HepG2 (cell line): ENCODE measurements around the gene MFF. TPM values are rescaled to one million over a fixed set of nuclear protein-coding genes. Genes with fewer than 3 reads are reported as not detected.

Experiments
- ATAC-seq: fragments of 200-7000 bp; cut with Tn5 transposase; 3 replicates; pipeline ENCODE4 v1.9.1; 2020; ENCODE audit warnings: mild to moderate bottlenecking, moderate library complexity
- BruUV-seq: library from RNA; stranded (reverse); fragments of 400-500 nt; replicated peaks from 2 replicates; lab custom pipeline; 2021; lab: Mats Ljungman, UMichigan
- CTCF ChIA-PET: fragments of 300-600 bp; formaldehyde crosslinking; extraction: SDS; loops from one replicate; lab custom pipeline; 2021; ENCODE audit warnings: low total read pairs, inconsistent platforms, low intra/inter-chr PET ratio; lab: Yijun Ruan, JAX
- POLR2A ChIA-PET: fragments of 350-600 bp; sonication (Branson Sonifier 250); formaldehyde crosslinking; loops from one replicate; lab custom pipeline; 2020; ENCODE audit warnings: antibody characterized with exemption, inconsistent platforms; lab: Yijun Ruan, JAX
- DNase-seq: peaks from one replicate; pipeline ENCODE4 v3.0.0-alpha.2; 2015; ENCODE audit warnings: low spot score
- FAIRE-seq: peaks from 3 replicates; lab custom pipeline; 2011; peaks lifted over from hg19 to GRCh38; lab: Jason Lieb, UNC
- H2AFZ ChIP-seq: one replicate; pipeline ENCODE4 v1.6.1; 2011; ENCODE audit warnings: low read length, inconsistent platforms
- H3K27ac ChIP-seq: fragments of 300-600 bp; 3 replicates; pipeline ENCODE4 v1.8.0; 2011; ENCODE audit warnings: mixed run types, mild to moderate bottlenecking, mixed read lengths, low read length, inconsistent platforms; ENCODE audit not compliant: insufficient read depth; ENCODE audit errors: extremely low read length
- H3K27me3 ChIP-seq, 2 experiments: fragments of 200-600 bp in 1 of 2; 2 replicates in 1 of 2; 3 replicates in 1 of 2; pipeline versions ENCODE4 v1.6.0 to v1.8.0; 2011; ENCODE audit warnings: low read length in 2 of 2, mild to moderate bottlenecking in 2 of 2, moderate library complexity in 2 of 2, inconsistent platforms in 1 of 2; ENCODE audit not compliant: insufficient read depth in 2 of 2, control insufficient read depth in 1 of 2
- H3K36me3 ChIP-seq, 2 experiments: fragments of 200-600 bp in 1 of 2; replicated peaks in 1 of 2; 2 replicates in 1 of 2; 3 replicates in 1 of 2; pipeline versions ENCODE4 v1.5.1 to v1.8.0; 2011; ENCODE audit warnings: low read length in 2 of 2, inconsistent platforms in 1 of 2; ENCODE audit not compliant: insufficient read depth in 2 of 2, control insufficient read depth in 1 of 2
- H3K4me1 ChIP-seq: 2 replicates; pipeline ENCODE4 v1.5.1; 2012; ENCODE audit warnings: low read length, inconsistent platforms; ENCODE audit not compliant: insufficient read depth
- H3K4me2 ChIP-seq: 2 replicates; pipeline ENCODE4 v1.6.0; 2011; ENCODE audit warnings: low read depth, low read length, inconsistent platforms
- H3K4me3 ChIP-seq, 3 experiments: fragments of 200-600 bp in 1 of 3; sonication (generic), shearing (Covaris generic) in 1 of 3; replicated peaks in 1 of 3; 2 replicates each; pipeline ENCODE4 v1.5.1; 2011 to 2016; ENCODE audit warnings: low read length in 3 of 3, inconsistent platforms in 2 of 3, low read depth in 2 of 3, mild to moderate bottlenecking in 2 of 3, control low read depth in 1 of 3, mixed read lengths in 1 of 3; ENCODE audit not compliant: insufficient read depth in 1 of 3
- H3K79me2 ChIP-seq: one replicate; pipeline ENCODE4 v1.6.1; 2011; ENCODE audit warnings: low read length, inconsistent platforms; ENCODE audit not compliant: insufficient read depth
- H3K9ac ChIP-seq: 2 replicates; pipeline ENCODE4 v1.6.0; 2011; ENCODE audit warnings: mild to moderate bottlenecking, low read depth, low read length, inconsistent platforms; ENCODE audit not compliant: insufficient read depth
- H3K9me3 ChIP-seq: 2 replicates; pipeline ENCODE4 v1.5.1; 2012; ENCODE audit warnings: mild to moderate bottlenecking, low read length
- H4K20me1 ChIP-seq: 2 replicates; pipeline ENCODE4 v1.6.0; 2011; ENCODE audit warnings: inconsistent platforms, mild to moderate bottlenecking, low read length, moderate library complexity; ENCODE audit not compliant: insufficient read depth
- ASH2L ChIP-seq: fragments of 300-600, 200-600 bp; sonication (generic); IDR thresholded peaks from 2 replicates; pipeline ENCODE4 v1.7.0; 2017; ENCODE audit warnings: low read depth, mild to moderate bottlenecking, moderate library complexity, mixed read lengths, low read length; ENCODE audit not compliant: insufficient read length
- CBFB ChIP-seq: sonication (generic); formaldehyde crosslinking; IDR thresholded peaks from 2 replicates; pipeline ENCODE4 v1.4.0; 2020; ENCODE audit warnings: missing genetic modification reagents
- HMG20A ChIP-seq: IDR thresholded peaks from 2 replicates; pipeline ENCODE4 v1.6.1; 2016; ENCODE audit warnings: borderline replicate concordance
- JUND ChIP-seq: sonication (generic); formaldehyde crosslinking; IDR thresholded peaks from 2 replicates; pipeline ENCODE4 v1.8.0; 2022; ENCODE audit warnings: mild to moderate bottlenecking, missing genetic modification reagents
- PITX1 ChIP-seq: sonication (generic); formaldehyde crosslinking; IDR thresholded peaks from 2 replicates; pipeline ENCODE4 v1.5.1; 2020; ENCODE audit warnings: mild to moderate bottlenecking, missing genetic modification reagents
- POLR2A ChIP-seq, 2 experiments: IDR thresholded peaks; 2 replicates each; pipeline ENCODE4 v1.6.1; 2011; ENCODE audit warnings: low read depth in 2 of 2, low read length in 2 of 2, mild to moderate bottlenecking in 1 of 2, moderate library complexity in 1 of 2; ENCODE audit not compliant: insufficient read depth in 1 of 2
- SP2 ChIP-seq: sonication (generic); formaldehyde crosslinking; IDR thresholded peaks from 2 replicates; pipeline ENCODE4 v1.5.1; 2020; ENCODE audit warnings: mild to moderate bottlenecking, missing genetic modification reagents
- SUZ12 ChIP-seq: fragments of 150-350 bp; IDR thresholded peaks from 2 replicates; pipeline ENCODE4 v1.6.1; 2014; ENCODE audit warnings: low read depth, low read length
- THYN1 ChIP-seq: sonication (generic); formaldehyde crosslinking; IDR thresholded peaks from 2 replicates; pipeline ENCODE4 v1.8.1; 2023; ENCODE audit warnings: low read depth, mild to moderate bottlenecking, moderate library complexity, missing genetic modification reagents, borderline replicate concordance
- ZNF331 ChIP-seq: sonication (generic); formaldehyde crosslinking; IDR thresholded peaks from 2 replicates; pipeline ENCODE4 v1.4.0; 2020; ENCODE audit warnings: missing genetic modification reagents
- ZNF549 ChIP-seq: sonication (generic); formaldehyde crosslinking; IDR thresholded peaks from 2 replicates; pipeline ENCODE4 v1.5.0; 2020; ENCODE audit warnings: missing genetic modification reagents
- ZNF75D ChIP-seq: sonication (generic); formaldehyde crosslinking; IDR thresholded peaks from 2 replicates; pipeline ENCODE4 v1.8.1; 2023; ENCODE audit warnings: missing genetic modification reagents, mild to moderate bottlenecking, borderline replicate concordance
- WGBS: methylation state at CpG from one replicate; pipeline ENCODE4 v1.1.6; 2017; ENCODE audit warnings: low lambda C conversion rate; 5-methylcytosine and 5-hydroxymethylcytosine counted together
- in situ Hi-C: cut with HindIII; loops from 2 replicates; pipeline ENCODE4 v1.10.0; 2017; ENCODE audit warnings: low pct_unique_long_range_greater_than_20kb; ENCODE audit not compliant: extremely low pct_ligation_motif_present
- intact Hi-C: fragments of 100-400 bp; cut with micrococcal nuclease; formaldehyde crosslinking; loops from one replicate; pipeline ENCODE4 v1.10.0; 2022; ENCODE audit not compliant: unreplicated experiment
- polyA plus RNA-seq, 8 experiments: library from polyadenylated mRNA; depleted of rRNA in 3 of 8; stranded (reverse) in 7 of 8; unstranded in 1 of 8; fragments of >200 nt; fragmentation: Illumina TruSeq in 4 of 8; extraction: Trizol in 4 of 8; gene quantifications; 2 replicates each; pipeline versions ENCODE4 v1.2.1 to v1.2.3, GENCODE V29; 2011 to 2016; ENCODE audit warnings: low read depth in 4 of 8, missing spikeins in 1 of 8, mixed read lengths in 1 of 8; ENCODE audit not compliant: insufficient read depth in 1 of 8
- total RNA-seq, 5 experiments: library from RNA; depleted of rRNA; stranded (reverse); fragments of >200 nt; fragmentation: Illumina TruSeq; extraction: Trizol; gene quantifications; 2 replicates each; pipeline ENCODE4 v1.2.3, GENCODE V29; 2016; ENCODE audit warnings: low read depth in 1 of 5
- TF ChIP-seq, protein P1 (sequence below): sonication (generic); formaldehyde crosslinking; IDR thresholded peaks from 2 replicates; pipeline ENCODE4 v1.4.0; 2020; ENCODE audit warnings: missing genetic modification reagents, mild to moderate bottlenecking, borderline replicate concordance
- TF ChIP-seq, protein P2 (sequence below): IDR thresholded peaks from 2 replicates; pipeline ENCODE4 v1.6.1; 2016; ENCODE audit warnings: missing compliant biosample characterization, missing genetic modification reagents, borderline replicate concordance

Gene MFF
- total and polyA plus RNA-seq, 2 of the 13 experiments (the other 11 are each of a cell fraction or from before 2014, with no cell fraction given): 81.9 to 156 TPM

DNA sequence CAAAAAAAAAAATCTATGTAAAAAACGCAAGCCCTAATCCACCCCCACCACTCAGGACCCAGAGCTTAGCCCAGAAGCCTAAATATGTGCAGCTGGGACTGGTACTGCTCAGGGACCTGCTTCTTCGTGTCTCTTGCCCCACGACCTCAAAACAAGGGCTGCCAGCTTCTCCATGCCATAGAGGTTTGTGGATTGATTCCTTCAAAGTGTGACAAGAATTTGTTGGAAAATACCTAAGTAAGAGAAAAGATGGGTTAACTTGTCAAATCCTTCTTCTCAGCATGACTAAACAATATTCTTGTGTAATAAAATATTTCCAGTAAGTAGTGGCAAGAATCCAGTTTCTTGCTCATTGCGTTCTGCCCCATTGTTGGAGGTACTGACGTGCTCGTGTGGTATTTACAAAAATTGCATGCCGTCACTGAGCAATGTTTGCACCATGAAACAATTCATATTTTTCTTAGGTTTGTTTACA, 63.5 kb downstream of the MFF start:
- CTCF ChIA-PET: no interaction called here
- H2AFZ ChIP-seq: no peak overlapping the region

More for the DNA sequence above, 63.5 kb downstream of the MFF start:
- Histone ChIP-seq H3K27me3 (peaks cover 0 to 12% of the 10 kb centered on the region in 2 experiments; a peak in 2 of 5 replicates), H3K4me1 (peaks cover 4% of the 10 kb centered on the region; the same call in 1 of the 2 replicates), H3K4me2 (peak overlapping the region; percentile 36), H3K79me2 (no peaks in the 10 kb centered on the region), H3K27ac (no peak overlapping the region), H4K20me1 (no peaks in the 10 kb centered on the region), H3K9ac (no peak overlapping the region), H3K36me3 (no peaks in the 10 kb centered on the region), H3K9me3 (no peaks in the 10 kb centered on the region), H3K4me3 (no peak overlapping the region)
- no peak for ATAC-seq
- DNase-seq: no peak
- no TSS peak for BruUV-seq
- in situ Hi-C loops (no loop called here), intact Hi-C loops (no loop called here)
- 15% methylated on average over 7 of the region's 7 CpGs for WGBS
- POLR2A ChIA-PET: no interaction called here
- no peak for FAIRE-seq
- TF ChIP-seq JUND (no peak), SP2 (CRISPR knock-in tag) (no peak), POLR2A (IDR thresholded peaks at IDR 0.05; ENCODE audit: insufficient read depth in 1 of 2, low read depth in 2 of 2, low read length in 2 of 2) (no peak), PITX1 (CRISPR knock-in tag) (no peak), CBFB (CRISPR knock-in tag) (no peak), ZNF549 (CRISPR knock-in tag) (no peak), ASH2L (no peak), SUZ12 (no peak), THYN1 (CRISPR knock-in tag) (no peak), ZNF75D (no peak), HMG20A (CRISPR knock-in tag) (no peak), ZNF331 (CRISPR knock-in tag) (no peak)
- TF ChIP-seq, protein P1, sequence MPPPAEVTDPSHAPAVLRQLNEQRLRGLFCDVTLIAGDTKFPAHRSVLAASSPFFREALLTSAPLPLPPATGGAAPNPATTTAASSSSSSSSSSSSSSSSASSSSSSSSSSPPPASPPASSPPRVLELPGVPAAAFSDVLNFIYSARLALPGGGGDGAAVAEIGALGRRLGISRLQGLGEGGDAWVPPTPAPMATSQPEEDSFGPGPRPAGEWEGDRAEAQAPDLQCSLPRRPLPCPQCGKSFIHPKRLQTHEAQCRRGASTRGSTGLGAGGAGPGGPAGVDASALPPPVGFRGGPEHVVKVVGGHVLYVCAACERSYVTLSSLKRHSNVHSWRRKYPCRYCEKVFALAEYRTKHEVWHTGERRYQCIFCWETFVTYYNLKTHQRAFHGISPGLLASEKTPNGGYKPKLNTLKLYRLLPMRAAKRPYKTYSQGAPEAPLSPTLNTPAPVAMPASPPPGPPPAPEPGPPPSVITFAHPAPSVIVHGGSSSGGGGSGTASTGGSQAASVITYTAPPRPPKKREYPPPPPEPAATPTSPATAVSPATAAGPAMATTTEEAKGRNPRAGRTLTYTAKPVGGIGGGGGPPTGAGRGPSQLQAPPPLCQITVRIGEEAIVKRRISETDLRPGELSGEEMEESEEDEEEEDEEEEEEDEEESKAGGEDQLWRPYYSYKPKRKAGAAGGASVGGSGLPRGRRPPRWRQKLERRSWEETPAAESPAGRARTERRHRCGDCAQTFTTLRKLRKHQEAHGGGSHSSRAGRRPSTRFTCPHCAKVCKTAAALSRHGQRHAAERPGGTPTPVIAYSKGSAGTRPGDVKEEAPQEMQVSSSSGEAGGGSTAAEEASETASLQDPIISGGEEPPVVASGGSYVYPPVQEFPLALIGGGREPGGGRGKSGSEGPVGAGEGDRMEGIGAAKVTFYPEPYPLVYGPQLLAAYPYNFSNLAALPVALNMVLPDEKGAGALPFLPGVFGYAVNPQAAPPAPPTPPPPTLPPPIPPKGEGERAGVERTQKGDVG (CRISPR knock-in tag): no peak
- TF ChIP-seq, protein P2, sequence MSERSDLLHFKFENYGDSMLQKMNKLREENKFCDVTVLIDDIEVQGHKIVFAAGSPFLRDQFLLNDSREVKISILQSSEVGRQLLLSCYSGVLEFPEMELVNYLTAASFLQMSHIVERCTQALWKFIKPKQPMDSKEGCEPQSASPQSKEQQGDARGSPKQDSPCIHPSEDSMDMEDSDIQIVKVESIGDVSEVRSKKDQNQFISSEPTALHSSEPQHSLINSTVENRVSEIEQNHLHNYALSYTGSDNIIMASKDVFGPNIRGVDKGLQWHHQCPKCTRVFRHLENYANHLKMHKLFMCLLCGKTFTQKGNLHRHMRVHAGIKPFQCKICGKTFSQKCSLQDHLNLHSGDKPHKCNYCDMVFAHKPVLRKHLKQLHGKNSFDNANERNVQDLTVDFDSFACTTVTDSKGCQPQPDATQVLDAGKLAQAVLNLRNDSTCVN (CRISPR knock-in tag): no peak
